HG02938 (cell line): ENCODE data around the gene NOSIP.

ENCODE experiments used
- ATAC-seq: cut with Tn5 transposase; IDR thresholded peaks from one replicate; pipeline ENCODE4 v1.9.1; 2021; ENCODE audit warnings: mild to moderate bottlenecking, moderate library complexity; ENCODE audit not compliant: unreplicated experiment

The NOSIP gene

GRCh38 chr19:49514151-49514550 is 66.2 kb downstream of the NOSIP start:
- no peak for ATAC-seq

- ATAC-seq = no peak
These were observed 66.6 kb downstream of the NOSIP start for GRCh38 chr19:49513746-49514118.

GRCh38 chr19:49512970-49513745 is 67.2 kb downstream of the NOSIP start:
- no peak for ATAC-seq

GRCh38 chr19:49507803-49508494 is 72.4 kb downstream of the NOSIP start:
- no peak for ATAC-seq

GRCh38 chr19:49506575-49507105 is 73.7 kb downstream of the NOSIP start:
- no peak for ATAC-seq
